Measurements from ENCODE around the gene GLP1R. TPM values are rescaled to one million over a fixed set of nuclear protein-coding genes. Genes with fewer than 3 reads are reported as not detected.

The GLP1R gene
- total and polyA plus RNA-seq, 4 donors = not detected

GRCh38 chr6:39063526-39063925 is 14.9 kb downstream of the GLP1R start:
- no peak for ATAC-seq (ENCODE audit: low FRiP score)

GRCh38 chr6:39065561-39065960 is 17.0 kb downstream of the GLP1R start:
- 71% methylated on average over 8 of the region's 8 CpGs for whole genome bisulfite sequencing, 2 donors

More at GRCh38 chr6:39063526-39063925, 14.9 kb downstream of the GLP1R start:
- Histone ChIP-seq H3K4me3 (ENCODE audit: low read length in 2 of 2) (no peak overlapping the region), H3K4me1 (ENCODE audit: control insufficient read depth in 1 of 2, insufficient read depth in 2 of 2, low read length in 2 of 2) (no peaks in the 10 kb centered on the region), H3K9me3 (ENCODE audit: control insufficient read depth, low read length) (no peaks in the 10 kb centered on the region), H3K27ac (ENCODE audit: low read depth in 1 of 2, low read length in 2 of 2) (no peak overlapping the region), H3K36me3 (ENCODE audit: control insufficient read depth in 1 of 2, insufficient read depth in 2 of 2, low read length in 1 of 2) (no peaks in the 10 kb centered on the region), H3K27me3 (ENCODE audit: control insufficient read depth in 1 of 2, insufficient read depth in 2 of 2, low read length in 1 of 2) (no peaks in the 10 kb centered on the region)
- WGBS, 2 donors = 50 to 55% methylated on average over 1 of the region's 1 CpG
- intact Hi-C loops (cut with DNase I) = no loop called here
- DNase-seq = peak in 1 of 2 donors; percentile 19

GRCh38 chr6:39068391-39068790 is 19.8 kb downstream of the GLP1R start:
- H3K9me3 ChIP-seq (ENCODE audit: control insufficient read depth, low read length) = no peaks in the 10 kb centered on the region
- H3K4me3 ChIP-seq (ENCODE audit: low read length in 2 of 2) = no peak overlapping the region
- H3K4me1 ChIP-seq (ENCODE audit: control insufficient read depth in 1 of 2, insufficient read depth in 2 of 2, low read length in 2 of 2) = no peaks in the 10 kb centered on the region
- no peaks in the 10 kb centered on the region for H3K27me3 ChIP-seq (ENCODE audit: control insufficient read depth in 1 of 2, insufficient read depth in 2 of 2, low read length in 1 of 2)
- ATAC-seq (ENCODE audit: low FRiP score) (peak; percentile 40), DNase-seq (peak in 1 of 2 donors; percentile 45)
- 76 to 82% methylated on average over 7 of the region's 7 CpGs for WGBS, 2 donors
- intact Hi-C loops (cut with DNase I) = no loop called here
- no peak overlapping the region for H3K27ac ChIP-seq (ENCODE audit: low read depth in 1 of 2, low read length in 2 of 2)
- H3K36me3 ChIP-seq (ENCODE audit: control insufficient read depth in 1 of 2, insufficient read depth in 2 of 2, low read length in 1 of 2) = no peaks in the 10 kb centered on the region

More at GRCh38 chr6:39065561-39065960, 17.0 kb downstream of the GLP1R start:
- no peak overlapping the region for H3K27ac ChIP-seq (ENCODE audit: low read depth in 1 of 2, low read length in 2 of 2)
- H3K27me3 ChIP-seq (ENCODE audit: control insufficient read depth in 1 of 2, insufficient read depth in 2 of 2, low read length in 1 of 2) = no peaks in the 10 kb centered on the region
- H3K4me3 ChIP-seq (ENCODE audit: low read length in 2 of 2) = no peak overlapping the region
- intact Hi-C loops (cut with DNase I) = no loop called here
- no peaks in the 10 kb centered on the region for H3K9me3 ChIP-seq (ENCODE audit: control insufficient read depth, low read length)
- no peaks in the 10 kb centered on the region for H3K36me3 ChIP-seq (ENCODE audit: control insufficient read depth in 1 of 2, insufficient read depth in 2 of 2, low read length in 1 of 2)
- H3K4me1 ChIP-seq (ENCODE audit: control insufficient read depth in 1 of 2, insufficient read depth in 2 of 2, low read length in 2 of 2) = no peaks in the 10 kb centered on the region
- DNase-seq = peak in 1 of 2 donors; percentile 57
- ATAC-seq (ENCODE audit: low FRiP score) = no peak

- Histone ChIP-seq H3K36me3 (ENCODE audit: control insufficient read depth in 1 of 2, insufficient read depth in 2 of 2, low read length in 1 of 2) (no peaks in the 10 kb centered on the region), H3K27ac (ENCODE audit: low read depth in 1 of 2, low read length in 2 of 2) (no peak overlapping the region), H3K4me3 (ENCODE audit: low read length in 2 of 2) (no peak overlapping the region), H3K4me1 (ENCODE audit: control insufficient read depth in 1 of 2, insufficient read depth in 2 of 2, low read length in 2 of 2) (no peaks in the 10 kb centered on the region), H3K27me3 (ENCODE audit: control insufficient read depth in 1 of 2, insufficient read depth in 2 of 2, low read length in 1 of 2) (no peaks in the 10 kb centered on the region), H3K9me3 (ENCODE audit: control insufficient read depth, low read length) (no peaks in the 10 kb centered on the region)
- WGBS, 2 donors = 95 to 96% methylated on average over 9 of the region's 9 CpGs
- intact Hi-C loops (cut with DNase I) = no loop called here
- DNase-seq (peak in 1 of 2 donors; percentile 47), ATAC-seq (ENCODE audit: low FRiP score) (no peak)
Measured at GRCh38 chr6:39072830-39073229, 24.2 kb downstream of the GLP1R start.

GRCh38 chr6:39073471-39074355 is 25.1 kb downstream of the GLP1R start:
- H3K27me3 ChIP-seq (ENCODE audit: control insufficient read depth in 1 of 2, insufficient read depth in 2 of 2, low read length in 1 of 2) = no peaks in the 10 kb centered on the region
- no peaks in the 10 kb centered on the region for H3K9me3 ChIP-seq (ENCODE audit: control insufficient read depth, low read length)
- H3K27ac ChIP-seq (ENCODE audit: low read depth in 1 of 2, low read length in 2 of 2) = no peak overlapping the region
- no peak overlapping the region for H3K4me3 ChIP-seq (ENCODE audit: low read length in 2 of 2)
- no peaks in the 10 kb centered on the region for H3K36me3 ChIP-seq (ENCODE audit: control insufficient read depth in 1 of 2, insufficient read depth in 2 of 2, low read length in 1 of 2)
- ATAC-seq (ENCODE audit: low FRiP score) (no peak), DNase-seq (no peak)
- H3K4me1 ChIP-seq (ENCODE audit: control insufficient read depth in 1 of 2, insufficient read depth in 2 of 2, low read length in 2 of 2) = no peaks in the 10 kb centered on the region
- 81 to 84% methylated on average over 17 of the region's 17 CpGs for WGBS, 2 donors
- intact Hi-C loops (cut with DNase I) = no loop called here

GRCh38 chr6:39074486-39074885 is 25.9 kb downstream of the GLP1R start:
- Histone ChIP-seq H3K4me1 (ENCODE audit: control insufficient read depth in 1 of 2, insufficient read depth in 2 of 2, low read length in 2 of 2) (no peaks in the 10 kb centered on the region), H3K4me3 (ENCODE audit: low read length in 2 of 2) (no peak overlapping the region), H3K9me3 (ENCODE audit: control insufficient read depth, low read length) (no peaks in the 10 kb centered on the region), H3K36me3 (ENCODE audit: control insufficient read depth in 1 of 2, insufficient read depth in 2 of 2, low read length in 1 of 2) (no peaks in the 10 kb centered on the region), H3K27me3 (ENCODE audit: control insufficient read depth in 1 of 2, insufficient read depth in 2 of 2, low read length in 1 of 2) (no peaks in the 10 kb centered on the region), H3K27ac (ENCODE audit: low read depth in 1 of 2, low read length in 2 of 2) (no peak overlapping the region)
- intact Hi-C loops (cut with DNase I) = no loop called here
- 84 to 90% methylated on average over 9 of the region's 9 CpGs for WGBS, 2 donors
- no peak for ATAC-seq (ENCODE audit: low FRiP score)
- no peak for DNase-seq

- Histone ChIP-seq H3K4me1 (ENCODE audit: control insufficient read depth in 1 of 2, insufficient read depth in 2 of 2, low read length in 2 of 2) (no peaks in the 10 kb centered on the region), H3K36me3 (ENCODE audit: control insufficient read depth in 1 of 2, insufficient read depth in 2 of 2, low read length in 1 of 2) (no peaks in the 10 kb centered on the region), H3K27ac (ENCODE audit: low read depth in 1 of 2, low read length in 2 of 2) (no peak overlapping the region), H3K4me3 (ENCODE audit: low read length in 2 of 2) (no peak overlapping the region), H3K9me3 (ENCODE audit: control insufficient read depth, low read length) (no peaks in the 10 kb centered on the region), H3K27me3 (ENCODE audit: control insufficient read depth in 1 of 2, insufficient read depth in 2 of 2, low read length in 1 of 2) (no peaks in the 10 kb centered on the region)
- 79 to 80% methylated on average over 11 to 12 of the region's 12 CpGs for WGBS, 2 donors
- intact Hi-C loops (cut with DNase I) = no loop called here
- DNase-seq = no peak
- ATAC-seq (ENCODE audit: low FRiP score) = no peak
Measured at GRCh38 chr6:39075010-39075686, 26.6 kb downstream of the GLP1R start.

GRCh38 chr6:39075807-39076622 is 27.4 kb downstream of the GLP1R start:
- no peak overlapping the region for H3K27ac ChIP-seq (ENCODE audit: low read depth in 1 of 2, low read length in 2 of 2)
- WGBS, 2 donors = 79 to 87% methylated on average over 11 of the region's 11 CpGs
- intact Hi-C loops (cut with DNase I) = no loop called here
- H3K27me3 ChIP-seq (ENCODE audit: control insufficient read depth in 1 of 2, insufficient read depth in 2 of 2, low read length in 1 of 2) = no peaks in the 10 kb centered on the region
- no peak for DNase-seq
- ATAC-seq (ENCODE audit: low FRiP score) = no peak
- H3K9me3 ChIP-seq (ENCODE audit: control insufficient read depth, low read length) = no peaks in the 10 kb centered on the region
- no peaks in the 10 kb centered on the region for H3K4me1 ChIP-seq (ENCODE audit: control insufficient read depth in 1 of 2, insufficient read depth in 2 of 2, low read length in 2 of 2)
- no peak overlapping the region for H3K4me3 ChIP-seq (ENCODE audit: low read length in 2 of 2)
- H3K36me3 ChIP-seq (ENCODE audit: control insufficient read depth in 1 of 2, insufficient read depth in 2 of 2, low read length in 1 of 2) = no peaks in the 10 kb centered on the region
